ENCODE results near the gene CREB3L2.
"Not testable (repeated sequence)": the region's sequence is repeated elsewhere in the genome, so short reads cannot be mapped to it uniquely, and the experiment has no call there.

CREB3L2 gene

DNA sequence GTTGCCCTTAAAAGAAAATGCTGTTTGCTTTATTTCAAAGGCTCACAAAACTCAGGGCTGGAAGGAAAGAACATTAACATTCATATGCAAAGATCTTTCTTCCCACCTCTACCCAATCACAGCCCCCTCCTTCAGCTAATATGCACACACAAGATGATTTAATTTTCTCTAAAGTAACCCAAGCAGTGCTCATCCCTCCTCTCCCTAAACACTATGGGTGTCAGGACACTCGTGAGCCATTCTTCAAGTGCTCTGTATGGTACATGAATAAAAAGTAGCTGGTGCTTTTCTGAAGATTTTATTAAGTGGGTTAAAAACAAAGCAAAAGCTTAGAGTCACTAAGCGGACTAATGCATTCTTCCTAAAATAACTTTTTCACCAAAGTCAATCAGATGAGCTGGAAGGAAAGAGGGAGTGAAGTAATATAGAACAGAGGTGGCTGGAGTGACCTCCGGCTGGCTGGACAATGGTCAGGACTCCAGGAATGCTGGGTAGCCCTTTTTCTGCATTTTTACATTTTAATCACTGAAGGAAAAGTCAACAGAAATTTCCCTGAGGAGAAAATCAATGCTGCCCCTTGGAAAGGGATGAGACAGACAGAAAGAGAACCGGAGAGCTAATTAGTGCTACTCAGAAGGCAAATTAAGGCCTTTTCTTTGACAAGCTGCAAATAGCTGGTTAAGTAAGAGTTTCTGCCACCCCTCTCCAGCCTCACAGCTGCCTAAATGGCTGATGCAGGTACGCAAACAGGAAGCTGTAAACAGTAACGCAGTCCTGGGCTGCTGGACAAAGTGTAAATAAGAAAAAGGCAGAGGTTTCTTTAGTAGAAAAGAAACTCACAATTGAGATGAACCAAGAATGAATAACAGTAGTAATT lies 161.7 kb downstream of the CREB3L2 start:
- Mint-ChIP-seq H3K4me1 (no peaks in the 10 kb centered on the region), H3K9me3 (no peaks in the 10 kb centered on the region), H3K27ac (no peak overlapping the region), H3K27me3 (peaks cover 76% of the 10 kb centered on the region), H3K4me3 (no peak overlapping the region)
- ATAC-seq = no peak
- no peak for DNase-seq

DNA sequence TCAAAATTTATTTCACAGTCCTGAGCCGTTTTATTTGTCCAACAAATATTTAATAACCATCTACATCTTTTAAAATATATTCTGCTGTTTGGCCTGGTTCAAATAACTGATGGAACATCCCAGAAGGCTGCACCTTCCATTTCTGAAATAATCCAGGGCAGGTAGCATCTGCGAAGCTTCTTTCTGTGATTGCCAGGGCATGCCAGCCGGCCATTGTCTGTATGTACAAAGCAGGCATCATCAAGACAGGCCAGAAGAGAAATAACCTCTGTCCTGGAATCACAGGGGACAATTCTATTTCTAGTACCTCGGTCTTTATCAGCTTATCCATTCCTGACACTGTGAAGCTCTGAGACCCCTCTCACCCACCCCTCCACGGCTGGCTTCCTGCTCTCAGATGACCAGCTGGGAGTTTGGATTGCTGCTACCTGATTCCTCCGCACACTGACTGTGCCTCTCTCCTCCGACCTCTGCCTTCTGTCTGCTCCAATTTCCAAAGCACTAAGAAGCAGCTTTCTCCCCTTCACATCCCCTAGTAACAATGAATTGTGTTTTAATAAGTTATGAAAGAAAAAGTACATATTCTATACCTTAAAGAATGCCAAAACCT lies 163.1 kb downstream of the CREB3L2 start:
- Mint-ChIP-seq H3K4me3 (no peak overlapping the region), H3K27me3 (peaks cover 70% of the 10 kb centered on the region), H3K4me1 (no peaks in the 10 kb centered on the region), H3K9me3 (no peaks in the 10 kb centered on the region), H3K27ac (no peak overlapping the region)
- ATAC-seq = no peak
- DNase-seq = no peak

DNA sequence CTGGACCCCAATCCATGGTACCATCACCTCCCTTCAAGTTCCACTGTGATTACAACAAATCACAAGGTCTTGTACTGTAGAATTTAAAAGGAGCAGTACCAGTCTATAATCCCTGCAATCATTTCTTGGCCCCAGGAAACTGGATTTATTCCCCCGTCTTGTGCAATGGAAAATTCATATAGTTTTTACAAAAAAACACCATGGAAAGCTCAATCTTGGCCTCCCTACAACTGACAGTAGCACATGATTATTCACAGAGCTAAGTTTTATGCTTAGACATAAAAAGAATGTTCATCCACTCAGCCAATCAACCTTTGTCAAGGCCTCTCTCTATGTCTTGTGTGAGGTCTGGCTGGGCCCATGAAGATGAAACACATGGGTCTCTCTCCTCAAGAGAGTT lies 165.3 kb downstream of the CREB3L2 start:
- Mint-ChIP-seq H3K9me3 (peaks cover 12 to 13% of the 10 kb centered on the region in 2 donors), H3K27me3 (peaks cover 53% of the 10 kb centered on the region), H3K4me1 (no peaks in the 10 kb centered on the region), H3K27ac (no peak overlapping the region), H3K4me3 (no peak overlapping the region)
- ATAC-seq (no peak), DNase-seq (no peak)

DNA sequence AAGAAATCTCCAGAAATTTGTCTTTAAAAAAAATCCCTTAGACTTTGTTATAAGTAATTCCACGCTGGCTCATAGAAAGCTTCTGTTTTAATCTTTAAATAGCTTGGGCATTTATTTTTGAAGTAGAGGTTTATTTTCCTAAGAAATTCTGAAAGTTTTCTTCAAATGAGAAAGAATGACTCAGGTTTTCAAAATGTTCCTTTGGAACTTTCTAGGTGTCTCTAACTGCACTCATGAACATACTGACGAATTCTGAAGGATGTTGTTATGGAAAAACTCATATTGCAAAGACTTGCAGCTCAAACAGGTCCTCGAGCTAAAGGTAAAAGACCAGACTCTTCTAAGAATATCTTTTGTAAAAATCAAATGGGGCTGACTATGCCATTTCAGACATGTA lies 165.8 kb downstream of the CREB3L2 start:
- Mint-ChIP-seq H3K27me3 (peaks cover 49% of the 10 kb centered on the region), H3K9me3 (peaks cover 12 to 13% of the 10 kb centered on the region in 2 donors)
- ATAC-seq = no peak

DNA sequence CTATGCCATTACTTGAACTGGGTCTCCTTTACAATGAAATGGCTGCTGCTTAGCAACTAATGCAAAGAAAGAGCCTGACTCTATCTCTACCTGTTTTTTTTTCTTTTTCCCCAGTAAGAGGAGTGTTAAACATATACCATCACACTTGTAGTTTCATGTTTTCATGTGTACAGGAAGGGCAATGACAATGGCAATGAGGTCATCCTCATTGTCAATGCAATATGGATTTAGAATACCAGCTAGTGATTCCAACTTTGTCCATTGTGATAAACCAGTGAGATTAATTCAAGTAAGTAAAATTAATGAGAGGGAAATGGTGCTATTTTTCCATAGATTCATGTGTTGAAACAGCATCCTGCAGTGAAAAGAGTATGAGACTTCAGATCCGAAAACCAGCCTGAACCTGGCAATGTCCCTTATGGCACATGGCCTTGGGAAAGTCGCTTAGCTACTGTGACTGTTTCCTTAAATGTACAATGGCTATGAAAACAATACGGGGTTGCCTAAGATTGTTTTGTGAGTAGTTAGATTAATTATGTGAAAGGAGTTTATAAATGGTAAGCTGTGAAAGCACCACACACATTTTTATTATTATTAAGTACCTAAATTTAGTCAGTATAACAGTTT lies 166.3 kb downstream of the CREB3L2 start:
- ATAC-seq = no peak
- H3K9me3 Mint-ChIP-seq = peaks cover 12 to 13% of the 10 kb centered on the region in 2 donors
- no peak for DNase-seq
- H3K27ac Mint-ChIP-seq = no peak overlapping the region
- H3K4me3 Mint-ChIP-seq = no peak overlapping the region
- H3K27me3 Mint-ChIP-seq = peaks cover 46% of the 10 kb centered on the region
- H3K4me1 Mint-ChIP-seq = no peaks in the 10 kb centered on the region

More for the DNA sequence above, 165.8 kb downstream of the CREB3L2 start:
- no peak for DNase-seq
- H3K27ac Mint-ChIP-seq = no peak overlapping the region
- H3K4me3 Mint-ChIP-seq = no peak overlapping the region
- no peaks in the 10 kb centered on the region for H3K4me1 Mint-ChIP-seq

DNA sequence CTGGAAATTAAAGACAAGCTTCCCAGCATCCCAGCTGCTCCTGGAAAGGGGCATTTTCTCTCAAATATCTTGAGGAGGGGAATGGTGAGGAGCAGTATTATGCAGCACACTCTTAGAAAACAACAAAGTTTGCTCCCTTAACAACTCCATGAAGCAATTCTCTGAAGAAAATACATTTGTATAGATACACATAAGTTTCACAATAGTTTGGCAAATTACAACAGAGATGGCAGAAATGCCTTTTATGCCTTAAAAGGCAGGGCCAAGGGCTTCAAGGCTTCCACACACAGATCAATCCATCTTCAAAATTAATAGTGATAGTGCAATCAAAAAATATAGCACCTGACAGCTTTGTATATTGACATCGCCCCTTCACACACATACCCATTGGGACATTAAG lies 167.3 kb downstream of the CREB3L2 start:
- no peak overlapping the region for H3K4me3 Mint-ChIP-seq
- peaks cover 12 to 13% of the 10 kb centered on the region in 2 donors for H3K9me3 Mint-ChIP-seq
- H3K27me3 Mint-ChIP-seq = peaks cover 38% of the 10 kb centered on the region
- H3K4me1 Mint-ChIP-seq = no peaks in the 10 kb centered on the region
- no peak overlapping the region for H3K27ac Mint-ChIP-seq
- ATAC-seq (no peak), DNase-seq (no peak)

DNA sequence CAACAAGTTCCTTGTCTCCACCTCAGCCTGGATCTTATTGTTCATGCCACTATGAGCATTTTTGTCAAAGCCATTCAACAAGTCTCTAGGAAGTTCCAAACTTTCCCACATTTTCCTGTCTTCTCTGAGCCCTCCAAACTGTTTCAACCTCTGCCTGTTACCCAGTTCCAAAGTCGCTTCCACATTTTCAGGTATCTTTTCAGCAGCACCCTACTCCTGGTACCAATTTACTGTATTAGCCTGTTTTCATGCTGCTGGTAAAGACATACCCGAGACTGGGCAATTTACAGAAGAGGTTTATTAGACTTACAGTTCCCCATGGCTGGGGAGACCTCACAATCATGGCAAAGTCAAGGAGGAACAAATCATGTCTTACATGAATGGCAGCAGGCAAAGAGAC lies 168.9 kb downstream of the CREB3L2 start:
- H3K4me3 Mint-ChIP-seq, ATAC-seq, H3K4me1 Mint-ChIP-seq, DNase-seq, H3K27ac Mint-ChIP-seq: not testable (repeated sequence)
- Mint-ChIP-seq H3K9me3 (peaks cover 12 to 13% of the 10 kb centered on the region in 2 donors), H3K27me3 (peaks cover 32% of the 10 kb centered on the region)

DNA sequence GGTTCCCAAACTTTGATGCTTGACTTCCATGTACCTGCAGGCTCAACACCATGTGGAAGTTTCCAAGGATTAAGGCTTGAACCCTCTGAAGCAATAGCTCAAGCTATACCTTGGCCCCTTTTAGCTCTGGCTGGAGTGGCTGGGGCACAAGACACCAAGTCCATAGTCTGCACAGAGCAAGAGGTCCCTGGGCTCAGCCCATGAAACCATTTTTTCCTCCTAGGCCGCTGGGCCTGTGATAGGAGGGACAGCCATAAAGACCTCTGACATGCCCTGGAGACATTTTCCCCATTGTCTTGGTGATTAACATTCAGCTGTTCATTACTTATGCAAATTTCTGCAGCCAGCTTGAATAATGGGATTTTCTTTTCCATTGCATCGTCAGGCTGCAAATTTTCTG lies 169.5 kb downstream of the CREB3L2 start:
- Mint-ChIP-seq H3K4me1 (no peaks in the 10 kb centered on the region), H3K27ac (no peak overlapping the region), H3K9me3 (peaks cover 12 to 13% of the 10 kb centered on the region in 2 donors), H3K27me3 (peaks cover 32% of the 10 kb centered on the region), H3K4me3 (no peak overlapping the region)
- DNase-seq = no peak
- ATAC-seq = no peak

DNA sequence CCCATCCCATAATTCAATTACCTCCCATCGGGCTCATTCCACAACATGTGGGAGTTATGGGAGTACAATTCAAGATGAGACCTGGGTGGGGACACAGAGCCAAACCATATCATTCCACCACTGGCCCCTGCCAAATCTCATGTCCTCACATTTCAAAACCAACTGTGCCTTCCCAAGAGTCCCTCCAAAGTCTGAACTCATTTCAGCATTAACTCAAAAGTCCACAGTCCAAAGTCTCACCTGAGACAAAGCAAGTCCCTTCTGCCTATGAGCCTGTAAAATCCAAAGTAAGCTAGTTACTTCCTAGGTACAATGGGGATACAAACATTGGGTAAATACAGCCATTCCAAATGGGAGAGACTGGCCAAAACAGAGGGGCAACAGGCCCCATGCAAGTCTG lies 170.3 kb downstream of the CREB3L2 start:
- H3K4me3 Mint-ChIP-seq, ATAC-seq, DNase-seq, H3K27ac Mint-ChIP-seq, H3K4me1 Mint-ChIP-seq: not testable (repeated sequence)
- H3K9me3 Mint-ChIP-seq = peaks cover 12 to 13% of the 10 kb centered on the region in 2 donors
- peaks cover 33% of the 10 kb centered on the region for H3K27me3 Mint-ChIP-seq

DNA sequence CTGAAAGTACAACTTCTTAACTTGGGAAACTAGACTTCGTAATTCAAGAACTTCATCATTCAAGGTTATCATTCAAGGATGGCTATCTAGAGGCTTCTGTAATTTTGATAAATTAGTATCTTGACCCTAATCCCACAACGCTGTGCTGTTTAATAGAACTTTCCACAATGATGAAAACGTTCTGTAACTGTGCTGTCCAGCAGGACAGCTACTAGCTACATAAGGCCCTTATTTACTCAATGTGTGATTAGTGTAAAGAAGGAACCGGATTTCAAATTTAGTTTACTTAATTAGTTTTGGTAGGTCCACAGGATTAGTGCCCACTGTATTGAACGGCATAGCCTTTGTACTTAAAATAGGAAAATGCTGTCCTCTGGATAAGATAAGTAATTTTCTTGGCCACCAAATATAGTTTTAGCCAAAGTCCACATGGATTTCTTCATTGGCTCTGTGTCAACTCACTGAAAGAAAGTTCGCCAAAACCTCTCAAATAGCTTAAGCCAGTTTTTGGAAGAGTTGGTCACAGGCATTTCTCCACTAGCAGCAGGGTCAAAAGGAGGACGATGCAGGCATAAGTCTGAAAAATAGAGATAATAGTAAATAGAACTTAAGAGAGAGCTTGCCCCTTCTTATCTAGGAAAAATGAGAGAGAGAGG lies 172.4 kb downstream of the CREB3L2 start:
- DNase-seq (no peak), ATAC-seq (no peak)
- H3K27ac Mint-ChIP-seq = no peak overlapping the region
- H3K9me3 Mint-ChIP-seq = peaks cover 12 to 13% of the 10 kb centered on the region in 2 donors
- H3K4me3 Mint-ChIP-seq = no peak overlapping the region
- H3K27me3 Mint-ChIP-seq = peaks cover 19% of the 10 kb centered on the region
- H3K4me1 Mint-ChIP-seq = no peaks in the 10 kb centered on the region

DNA sequence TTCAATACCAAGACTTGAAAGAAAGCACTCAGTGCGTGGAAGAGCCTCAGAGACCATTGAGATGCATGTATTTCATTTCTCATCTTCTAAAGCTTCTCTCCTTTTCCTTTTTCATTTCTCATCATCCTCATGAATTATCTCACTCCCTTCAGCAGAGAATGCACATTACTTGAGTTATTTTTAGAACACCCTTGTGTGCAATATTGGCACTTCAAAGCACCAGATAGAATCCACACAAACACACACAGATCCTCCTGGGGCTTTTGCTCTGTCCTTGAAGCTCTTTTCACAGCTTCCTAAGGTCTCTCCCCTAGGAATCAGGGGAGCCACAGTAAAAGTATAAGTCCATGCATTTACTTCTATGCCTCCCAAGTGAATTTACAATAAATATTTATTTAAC lies 173.4 kb downstream of the CREB3L2 start:
- H3K27ac Mint-ChIP-seq = no peak overlapping the region
- H3K27me3 Mint-ChIP-seq = peaks cover 19% of the 10 kb centered on the region
- DNase-seq (no peak), ATAC-seq (no peak)
- H3K4me3 Mint-ChIP-seq = no peak overlapping the region
- H3K4me1 Mint-ChIP-seq = no peaks in the 10 kb centered on the region
- peaks cover 9% of the 10 kb centered on the region in 2 donors for H3K9me3 Mint-ChIP-seq

DNA sequence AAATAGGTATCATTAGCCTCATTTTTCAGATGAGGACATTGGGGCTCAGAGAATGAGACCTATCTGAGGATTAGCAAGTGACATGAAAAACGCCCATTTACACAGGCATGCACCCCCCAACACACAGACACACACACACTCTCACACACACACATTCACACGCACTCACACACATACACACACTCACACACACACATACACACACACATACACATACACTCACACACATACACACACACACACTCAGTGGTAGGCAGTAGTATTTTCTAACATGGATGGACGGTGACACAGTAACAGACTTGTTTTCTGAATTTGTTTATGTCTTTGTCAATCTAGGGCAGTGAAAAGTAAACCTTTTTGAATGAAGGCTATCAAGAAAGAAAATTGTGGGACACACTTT lies 176.4 kb downstream of the CREB3L2 start:
- Mint-ChIP-seq H3K4me3 (no peak overlapping the region), H3K27ac (no peak overlapping the region), H3K4me1 (no peaks in the 10 kb centered on the region), H3K27me3 (peaks cover 34% of the 10 kb centered on the region), H3K9me3 (no peaks in the 10 kb centered on the region)
- DNase-seq (no peak), ATAC-seq (no peak)
